ENCODE measurements around the gene ZKSCAN4.
A peak's percentile ranks its signal among the peaks of the same experiment; 100 is the strongest.

Gene ZKSCAN4

DNA sequence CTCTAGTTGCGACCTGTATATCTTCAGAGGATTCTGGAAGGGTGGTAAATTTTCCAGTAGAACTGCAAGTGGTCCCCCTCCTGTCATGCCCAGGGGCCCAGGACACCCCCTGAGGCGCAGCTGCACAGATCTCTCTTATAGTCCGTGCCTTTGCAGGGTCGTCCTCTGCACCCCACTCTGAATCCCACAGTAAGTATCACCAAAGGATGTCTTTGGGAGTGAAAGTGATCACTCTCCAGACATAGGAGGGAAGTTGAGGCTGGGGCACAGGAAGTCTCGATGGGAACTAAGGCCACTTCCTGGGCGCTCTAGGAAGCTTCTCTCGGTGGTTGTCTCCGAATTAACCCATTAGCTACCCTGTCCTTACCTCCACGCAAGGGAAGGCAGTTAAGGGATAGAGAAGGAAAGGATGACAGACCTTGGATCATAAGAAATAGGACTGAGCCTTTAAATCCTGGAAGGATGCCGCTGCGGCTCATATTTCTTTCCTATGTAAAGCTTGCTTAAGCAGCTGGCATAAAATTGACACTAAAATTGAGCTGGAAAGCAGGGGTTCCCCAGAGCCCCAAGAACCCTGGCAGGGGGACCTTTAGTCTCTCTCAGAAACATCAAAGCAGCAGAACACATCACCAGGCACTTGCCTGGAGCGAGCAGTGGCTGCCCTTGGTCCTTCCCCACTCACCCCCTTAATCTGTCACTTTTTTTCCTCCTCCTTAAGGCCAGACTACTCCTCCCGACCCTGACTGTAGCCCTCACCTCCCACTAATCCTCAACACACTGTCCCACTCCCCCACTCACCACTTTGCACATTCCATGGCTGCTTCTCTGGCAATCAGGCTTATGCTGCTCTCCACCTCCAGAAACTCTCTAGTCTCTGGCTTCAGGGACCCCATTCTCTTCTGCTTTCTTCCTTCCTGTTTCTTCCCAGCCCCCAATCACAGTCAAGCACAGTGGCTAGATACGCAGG is at the start of gene ZKSCAN4:
Gene ZKSCAN4 (minus strand): TSS at position 261 of the 967 bp plus-strand sequence. CDS start 289 bp downstream, outside the sequence.
- peak; percentile 85 for DNase-seq

DNA sequence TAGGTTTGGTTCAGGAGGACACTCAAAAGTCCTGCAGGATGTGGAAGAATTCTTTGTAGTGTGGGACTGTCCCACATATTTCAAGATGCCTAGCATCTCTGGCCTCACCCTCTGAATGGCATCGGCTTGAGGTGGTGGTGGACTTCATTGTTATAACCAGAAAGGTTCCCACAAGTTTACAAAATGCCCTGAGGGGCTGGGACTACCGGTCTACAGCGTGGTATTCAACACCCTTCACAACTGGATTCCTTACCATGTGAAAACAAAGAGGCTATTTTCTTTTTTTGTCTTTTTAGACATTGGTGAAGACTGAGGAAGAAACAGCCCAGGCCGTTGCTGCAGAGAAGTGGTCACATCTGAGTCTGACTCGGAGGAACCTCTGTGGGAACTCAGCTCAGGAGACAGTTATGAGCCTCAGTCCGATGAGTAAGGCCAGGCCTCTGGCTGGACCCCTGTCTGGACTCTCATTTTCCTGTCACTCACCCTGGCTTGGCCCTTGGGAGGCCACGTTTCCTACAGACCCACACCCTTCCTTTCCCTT is 44.5 kb upstream of the ZKSCAN4 start:
- DNase-seq = no peak

DNA sequence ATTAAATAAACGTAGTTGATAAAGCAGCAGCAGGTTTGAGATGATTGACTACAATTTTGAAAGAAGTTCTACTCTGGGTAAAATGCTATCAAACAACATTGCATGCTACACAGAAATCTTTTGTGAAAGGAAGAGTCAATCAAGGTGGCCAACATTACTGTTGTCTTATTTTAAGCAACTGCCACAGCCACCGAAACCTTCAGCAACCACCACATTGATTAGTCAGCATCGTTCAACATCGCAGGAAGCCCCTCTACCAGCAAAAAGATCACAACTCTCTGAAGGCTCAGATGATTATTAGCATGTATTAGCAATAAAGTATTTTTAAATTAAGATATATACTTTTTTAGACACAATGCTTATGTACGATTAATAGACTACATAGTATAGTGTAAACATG is 43.3 kb upstream of the ZKSCAN4 start:
- DNase-seq = no peak

DNA sequence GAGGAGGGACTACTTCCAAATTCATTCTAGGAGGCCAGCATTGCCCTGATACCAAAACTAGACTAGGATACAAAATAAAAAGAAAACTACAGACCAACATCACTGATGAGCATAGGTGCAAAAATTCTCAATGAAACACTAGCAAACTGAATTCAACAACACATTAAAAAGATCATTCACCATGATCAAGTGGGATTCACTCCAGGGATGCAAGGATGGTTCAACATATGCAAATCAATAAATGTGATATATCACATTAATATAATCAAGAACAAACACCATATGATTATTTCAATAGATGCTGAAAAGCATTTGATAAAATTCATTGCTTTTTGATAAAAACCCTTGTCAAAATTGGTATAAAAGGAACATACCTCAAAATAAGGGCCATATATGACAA is 39.5 kb upstream of the ZKSCAN4 start:
- DNase-seq = no peak

DNA sequence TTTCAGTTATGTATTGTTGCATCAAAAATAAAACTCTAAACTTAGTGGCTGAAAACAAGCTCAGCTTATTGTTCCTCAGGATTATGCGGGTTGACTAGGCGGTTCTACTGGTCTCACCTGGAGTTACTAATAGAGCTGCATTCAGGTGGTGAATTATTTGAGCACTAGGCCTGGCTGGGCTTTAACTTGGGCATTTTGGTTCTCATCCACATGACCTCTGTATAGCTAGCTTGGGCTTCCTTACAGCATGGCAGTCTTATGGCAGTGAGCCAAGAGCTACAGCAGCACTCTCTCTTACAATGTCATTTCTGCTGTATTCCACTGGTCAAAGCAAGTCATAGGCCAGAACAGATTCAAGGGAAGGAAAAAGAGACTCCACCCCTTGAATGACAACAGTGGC is 30.9 kb upstream of the ZKSCAN4 start:
- no peak for DNase-seq

DNA sequence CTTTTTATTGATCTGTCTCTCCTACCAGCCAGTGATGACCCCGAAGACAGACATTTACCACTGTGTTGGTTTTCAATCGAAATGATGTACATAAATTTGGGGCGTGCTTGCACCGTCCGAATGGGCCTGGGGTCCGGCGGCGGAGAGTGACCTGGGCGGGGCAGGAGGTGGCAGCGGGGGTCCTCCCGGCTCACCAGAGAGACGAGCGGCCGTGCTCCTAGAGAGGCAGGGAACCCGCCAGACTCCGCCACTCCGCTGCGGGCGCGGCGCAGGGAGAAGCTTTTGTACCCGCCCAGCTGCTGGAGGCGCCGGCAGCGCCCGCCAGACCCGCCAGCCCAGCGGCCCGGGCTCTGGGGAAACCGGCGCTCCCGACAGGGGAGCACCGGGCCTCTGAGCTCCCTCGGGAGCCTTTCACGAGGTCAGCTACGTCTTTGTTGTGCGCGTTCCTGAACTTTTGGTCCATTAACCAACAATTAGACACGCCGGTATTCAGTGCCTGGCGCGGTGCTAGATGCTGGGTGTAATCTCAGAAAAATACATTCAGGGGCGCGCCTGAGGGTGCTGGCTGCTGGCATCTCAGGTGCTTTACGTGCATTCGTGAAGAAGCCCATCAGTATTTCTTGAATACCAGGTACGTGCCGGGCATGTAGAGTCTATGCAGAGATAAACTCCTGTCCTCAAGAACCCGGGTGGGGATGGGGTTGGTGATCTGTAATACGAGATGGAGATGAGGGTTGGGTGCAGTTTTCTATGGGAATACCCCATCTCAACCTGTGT is 29.4 kb upstream of the ZKSCAN4 start, which contains the start of gene PGBD1:
Gene PGBD1 (plus strand): TSS at position 285 of the 777 bp plus-strand sequence. CDS start 2,242 bp downstream, outside the sequence.
- DNase-seq = peak; percentile 75

DNA sequence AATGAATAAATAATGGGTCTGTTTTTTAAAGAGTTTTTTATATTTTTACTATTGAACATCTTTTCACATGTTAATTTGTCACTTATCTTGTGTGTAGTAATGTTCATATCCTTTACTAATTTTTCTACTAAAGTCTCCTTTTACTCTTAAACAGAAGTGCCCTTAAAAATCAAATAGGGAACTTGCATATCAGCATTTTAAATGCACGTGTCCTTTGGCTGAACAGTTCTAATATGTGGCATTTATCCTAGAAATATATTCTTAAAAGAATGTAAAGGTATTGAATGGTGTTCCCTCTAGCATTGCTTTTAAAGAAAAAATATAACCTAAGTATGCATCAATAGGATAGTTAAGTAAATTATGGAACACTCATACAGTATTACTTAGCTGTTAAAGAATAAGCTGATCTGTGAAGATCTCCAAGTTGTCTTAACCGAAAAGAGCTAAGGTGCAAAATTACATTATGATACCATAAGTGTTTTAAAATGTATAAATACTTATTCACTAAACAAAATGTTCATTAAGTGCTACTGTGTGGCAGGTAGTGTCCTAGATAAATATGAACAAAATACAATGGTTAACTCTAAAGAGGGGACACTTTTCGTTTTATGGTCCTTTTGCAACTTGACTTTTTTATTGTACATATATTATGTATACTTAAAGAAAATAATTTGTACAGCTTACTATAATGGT is 28.7 kb upstream of the ZKSCAN4 start:
- no peak for DNase-seq

DNA sequence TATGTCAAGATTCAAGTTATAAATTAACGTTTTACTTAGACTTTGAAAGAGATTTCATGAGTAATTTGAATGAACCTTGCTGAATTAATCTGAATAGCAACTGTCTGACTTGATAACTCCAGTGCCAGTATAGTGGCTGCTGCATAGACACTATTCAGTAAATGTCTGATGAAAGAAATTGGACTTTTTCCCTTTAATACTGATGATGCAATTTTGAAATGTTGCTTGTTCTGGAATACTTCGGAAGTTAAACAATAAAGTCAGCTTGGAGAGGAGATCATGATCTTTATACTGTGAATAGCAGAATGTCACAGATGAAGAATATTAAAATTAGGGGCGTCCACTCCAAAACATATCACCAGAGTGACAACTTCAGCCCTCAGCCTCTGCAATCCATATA is 25.7 kb upstream of the ZKSCAN4 start:
- DNase-seq = no peak

DNA sequence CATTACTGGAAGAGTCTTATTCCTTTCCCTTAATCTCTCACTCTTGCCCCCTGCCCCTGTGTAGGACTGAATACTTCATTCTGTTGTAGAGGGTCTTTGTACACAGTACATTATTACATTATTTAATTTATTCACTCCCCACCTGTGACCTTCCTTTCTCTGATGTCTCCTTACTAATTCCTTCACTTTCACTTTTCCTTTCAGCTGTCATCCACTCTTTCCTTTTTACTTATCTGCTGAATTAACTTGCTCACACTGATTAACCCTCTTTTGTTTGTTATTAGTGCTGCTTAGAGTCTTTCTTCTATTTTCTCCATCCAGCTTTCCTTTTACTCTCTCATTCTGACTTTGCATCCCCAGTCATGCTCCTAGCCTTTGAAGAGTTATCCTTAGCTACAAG is 22.8 kb upstream of the ZKSCAN4 start:
- no peak for DNase-seq

DNA sequence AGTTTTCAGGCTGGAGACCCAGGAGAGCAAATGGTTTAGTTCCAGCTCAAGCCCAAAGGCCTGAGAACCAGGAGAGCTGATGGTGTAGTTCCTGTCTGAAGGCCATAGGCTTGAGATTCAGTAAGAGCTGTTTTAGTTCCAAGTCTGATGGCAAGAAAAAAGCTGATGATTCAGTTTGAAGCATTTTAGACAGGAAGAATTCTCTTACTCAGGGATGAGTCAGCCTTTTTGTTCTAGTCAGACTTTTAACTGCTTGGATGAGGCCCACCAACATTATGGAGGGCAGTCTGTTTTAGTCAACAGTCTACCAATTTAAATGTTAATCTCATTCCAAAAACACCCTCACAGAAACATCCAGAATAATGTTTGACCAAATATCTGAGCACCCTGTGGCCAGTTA is 17.4 kb upstream of the ZKSCAN4 start:
- DNase-seq = no peak

DNA sequence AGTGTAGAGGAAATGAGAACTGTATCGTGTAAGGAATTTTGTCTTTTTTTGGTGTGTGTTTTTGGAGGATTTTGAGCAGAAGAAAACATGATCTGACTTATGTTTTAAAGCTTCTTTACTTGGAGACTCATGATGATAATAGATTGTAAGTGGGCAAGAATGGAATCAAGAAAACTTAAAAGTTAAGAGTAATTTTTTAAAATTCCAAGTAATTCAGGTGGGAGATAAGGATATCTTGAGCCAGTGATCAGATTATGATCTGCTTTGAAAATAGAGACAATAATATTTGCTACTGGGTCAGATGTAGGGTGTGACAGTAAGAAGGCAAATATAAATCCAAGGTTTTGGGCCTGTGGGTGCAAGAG is 15.6 kb upstream of the ZKSCAN4 start:
- no peak for DNase-seq

DNA sequence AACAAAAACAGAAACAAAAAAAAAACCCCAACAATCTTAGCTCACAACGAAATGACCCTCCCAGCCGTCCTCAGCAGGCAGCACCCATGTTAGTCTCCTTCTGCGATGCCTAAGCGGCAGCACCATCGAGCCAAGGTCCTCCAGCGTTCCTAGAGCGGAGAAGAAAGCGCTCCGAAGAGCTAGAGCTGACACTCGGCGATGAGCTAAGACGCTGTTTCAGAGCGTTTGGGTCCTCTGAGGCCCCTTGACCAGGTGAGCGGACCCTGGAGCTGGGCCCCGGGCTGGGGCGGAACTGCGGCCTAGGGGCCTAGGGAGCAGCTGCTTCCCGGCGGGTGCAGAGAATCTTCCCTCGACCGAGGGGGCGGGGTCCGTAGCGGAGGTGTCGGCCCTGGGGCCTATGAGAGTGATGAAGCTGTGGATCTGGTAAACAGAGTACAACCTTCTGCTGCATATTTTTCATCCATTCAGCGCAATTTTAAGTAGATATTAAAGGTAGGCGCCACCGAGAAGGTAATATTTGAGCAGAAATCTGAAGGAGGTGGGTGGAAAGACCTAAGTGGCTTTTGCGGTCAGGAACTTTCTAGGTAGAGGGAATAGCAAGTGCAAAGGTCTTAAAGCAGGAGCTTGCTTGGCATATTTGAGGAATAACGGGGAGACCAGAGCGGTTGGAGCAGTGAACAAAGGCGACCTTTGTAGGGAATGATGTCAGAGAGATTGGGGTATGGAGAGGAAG is 15.1 kb upstream of the ZKSCAN4 start, which contains the start of gene ZSCAN26:
Gene ZSCAN26 (plus strand): TSS at position 182 of the 733 bp plus-strand sequence. CDS start 4,777 bp downstream, outside the sequence.
- peak; percentile 93 for DNase-seq

DNA sequence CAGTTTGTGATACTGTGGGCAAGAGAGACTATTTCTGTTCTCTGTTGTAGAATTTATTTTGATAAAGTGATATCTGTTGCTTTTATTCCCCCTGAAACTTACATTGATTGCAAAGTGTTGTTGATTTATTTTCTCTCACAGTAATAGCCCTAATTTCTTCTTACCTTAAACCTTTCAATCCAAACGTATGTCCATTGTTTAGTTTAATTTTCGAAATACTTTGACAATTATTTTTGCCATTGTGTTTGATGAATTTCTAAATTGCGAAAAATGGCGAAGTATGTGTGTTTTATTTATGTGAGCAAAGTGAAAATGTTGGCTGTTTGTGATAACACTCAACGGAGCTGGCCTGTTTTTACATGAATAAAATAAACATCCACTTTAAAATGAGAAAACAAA is 14.5 kb upstream of the ZKSCAN4 start:
- no peak for DNase-seq

DNA sequence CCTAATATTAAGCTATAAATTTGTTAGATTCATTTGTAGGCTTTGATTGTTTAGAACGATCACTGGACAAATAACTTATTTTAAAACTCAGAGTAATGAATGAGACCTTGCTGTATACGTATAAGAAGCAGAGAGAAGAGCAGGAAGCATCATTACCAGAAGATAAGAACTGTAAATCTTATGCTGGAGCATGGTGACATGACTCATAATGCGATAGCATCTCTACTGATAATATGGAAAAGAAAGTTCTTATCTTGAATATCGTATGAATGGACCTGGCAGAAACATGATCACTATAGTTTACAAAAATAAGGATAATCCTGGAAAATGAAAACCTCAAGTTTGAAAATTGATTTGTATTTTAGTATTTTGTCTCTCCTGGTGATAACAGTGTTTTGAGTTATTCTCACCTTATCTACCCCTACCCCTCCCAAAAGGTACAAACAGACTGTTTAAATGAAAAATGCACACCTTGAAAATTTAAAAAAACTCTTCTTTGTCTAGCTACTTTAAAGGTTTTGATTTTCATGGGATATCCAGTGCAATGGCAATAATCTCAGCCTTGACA is 12.8 kb upstream of the ZKSCAN4 start:
- DNase-seq = no peak

DNA sequence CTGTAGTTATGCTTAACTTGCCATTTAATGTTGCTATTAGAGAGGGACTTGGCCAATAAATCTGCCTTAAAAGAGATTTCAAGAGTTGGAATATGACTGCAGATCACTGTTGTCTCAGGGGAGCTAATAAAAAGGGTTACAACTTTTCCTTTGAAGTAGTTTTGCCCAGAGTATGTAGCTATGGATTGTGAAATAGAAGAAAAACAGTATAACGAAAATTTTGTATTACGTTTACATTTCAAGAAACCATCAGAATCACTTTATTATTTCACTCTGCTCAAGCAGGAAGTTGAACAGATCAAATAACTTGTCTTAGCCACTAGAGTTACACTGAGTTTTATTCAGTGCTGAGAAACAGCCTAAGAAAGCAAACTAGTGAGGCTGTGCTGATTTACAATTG is 11.9 kb upstream of the ZKSCAN4 start:
- no peak for DNase-seq

DNA sequence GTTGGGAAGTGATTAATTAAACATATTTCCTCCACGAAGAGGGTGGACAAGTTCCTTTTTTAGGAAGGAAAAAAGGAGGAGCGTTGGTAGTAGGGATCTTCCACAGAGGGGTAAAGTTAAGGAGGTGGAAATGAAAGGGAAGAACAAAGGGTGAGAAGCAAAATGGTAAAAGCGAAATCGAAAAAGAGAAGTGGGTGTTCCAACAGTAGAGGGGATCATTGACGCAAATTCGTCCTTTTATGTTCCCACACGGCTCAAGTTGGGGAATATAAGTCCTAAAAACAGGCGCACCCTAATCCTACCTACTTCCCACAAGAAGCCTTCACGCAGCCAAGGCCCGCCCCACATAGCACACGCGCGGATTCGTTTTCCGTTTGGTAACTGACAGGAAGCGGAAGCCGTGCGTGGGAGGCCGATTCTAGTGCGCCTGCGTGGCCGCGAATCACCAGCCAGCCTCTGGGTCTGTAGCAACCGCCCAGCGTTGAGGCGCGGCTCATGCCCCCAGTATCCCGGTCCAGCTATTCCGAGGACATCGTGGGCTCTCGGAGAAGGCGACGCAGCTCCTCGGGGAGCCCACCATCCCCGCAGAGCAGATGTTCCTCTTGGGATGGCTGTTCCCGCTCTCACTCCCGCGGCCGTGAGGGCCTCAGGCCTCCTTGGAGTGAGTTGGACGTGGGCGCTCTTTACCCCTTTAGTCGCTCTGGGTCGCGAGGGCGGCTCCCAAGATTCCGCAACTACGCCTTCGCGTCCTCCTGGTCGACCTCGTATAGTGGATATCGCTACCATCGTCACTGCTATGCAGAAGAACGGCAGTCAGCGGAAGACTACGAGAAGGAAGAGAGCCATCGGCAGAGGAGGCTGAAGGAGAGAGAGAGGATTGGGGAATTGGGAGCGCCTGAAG is 7.1 kb upstream of the ZKSCAN4 start, which contains the start of gene NKAPL:
Gene NKAPL (plus strand): TSS at position 421 of the 901 bp plus-strand sequence. CDS start 75 bp downstream, at position 496.
- DNase-seq = no peak

DNA sequence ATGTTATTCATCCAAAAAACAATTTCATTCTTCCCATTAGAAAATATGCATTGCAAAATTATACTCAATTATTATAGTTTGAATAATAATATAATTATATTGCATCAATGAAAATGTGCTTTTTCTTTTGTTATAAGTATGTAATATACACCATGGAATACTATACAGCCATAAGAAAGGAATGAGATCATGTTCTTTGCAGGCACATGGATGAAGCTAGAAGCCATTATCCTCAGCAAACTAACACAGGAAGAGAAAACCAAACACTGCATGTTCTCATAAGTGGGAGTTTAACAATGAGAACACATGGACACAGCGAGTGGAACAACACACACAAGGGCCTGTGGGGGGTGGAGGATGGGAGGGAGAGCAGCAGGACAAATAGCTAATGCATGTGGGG is 5.0 kb upstream of the ZKSCAN4 start:
- DNase-seq = no peak

DNA sequence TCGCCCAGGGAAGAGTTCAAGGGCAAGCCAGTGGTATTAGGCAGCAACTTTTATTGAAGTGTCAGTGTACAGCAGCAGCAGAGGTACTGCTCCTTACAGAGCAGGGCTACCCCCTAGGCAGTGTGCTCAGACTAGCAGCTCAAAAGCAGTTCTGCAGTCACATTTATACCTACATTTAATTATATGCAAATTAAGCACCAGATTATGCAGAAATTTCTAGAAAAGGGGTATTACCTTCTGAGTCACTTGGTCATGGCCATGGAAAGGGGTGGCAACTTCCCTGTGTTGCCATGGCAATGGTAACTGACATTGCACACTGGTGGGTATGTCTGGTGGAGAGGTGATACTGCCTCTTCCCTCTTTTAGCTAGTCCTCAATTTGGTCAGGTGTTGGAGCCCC is 2.1 kb upstream of the ZKSCAN4 start:
- no peak for DNase-seq

DNA sequence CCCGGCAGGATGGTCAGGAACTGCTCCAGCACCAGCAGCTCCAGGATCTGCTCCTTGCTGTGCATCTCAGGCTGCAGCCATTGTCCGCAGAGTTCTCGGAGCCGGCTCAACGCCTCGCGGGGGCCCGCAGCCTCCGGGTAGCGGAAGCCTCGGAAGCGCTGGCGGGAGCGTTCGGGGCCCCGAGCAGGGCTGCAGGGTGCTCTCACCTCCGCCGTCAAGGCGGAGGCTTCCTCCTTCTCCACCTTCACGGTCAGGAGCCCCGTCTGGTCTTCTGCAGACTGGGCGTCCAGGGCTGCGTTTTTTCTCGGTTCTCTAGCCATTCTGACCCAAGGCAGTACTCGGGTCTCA is 434 bp downstream of the ZKSCAN4 start:
- no peak for DNase-seq

DNA sequence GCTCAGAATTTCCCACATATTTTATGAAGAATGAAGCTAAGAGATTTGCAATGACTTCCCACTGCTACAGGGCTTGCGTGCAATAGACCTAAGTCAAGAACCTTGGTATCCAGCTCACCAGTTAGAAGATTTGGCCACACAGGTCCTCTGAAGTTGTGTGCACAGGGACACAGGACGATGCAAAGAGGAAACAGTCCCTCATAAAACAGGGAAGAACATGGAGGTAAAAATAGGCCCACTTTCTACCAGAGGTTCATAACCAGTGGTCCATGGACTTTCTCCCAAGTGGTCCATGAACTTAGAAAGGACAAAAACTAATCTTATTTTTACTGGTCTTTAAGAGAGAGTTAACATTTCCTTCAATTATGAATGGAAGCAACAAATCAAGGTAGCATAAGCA is 1.3 kb downstream of the ZKSCAN4 start:
- no peak for DNase-seq

DNA sequence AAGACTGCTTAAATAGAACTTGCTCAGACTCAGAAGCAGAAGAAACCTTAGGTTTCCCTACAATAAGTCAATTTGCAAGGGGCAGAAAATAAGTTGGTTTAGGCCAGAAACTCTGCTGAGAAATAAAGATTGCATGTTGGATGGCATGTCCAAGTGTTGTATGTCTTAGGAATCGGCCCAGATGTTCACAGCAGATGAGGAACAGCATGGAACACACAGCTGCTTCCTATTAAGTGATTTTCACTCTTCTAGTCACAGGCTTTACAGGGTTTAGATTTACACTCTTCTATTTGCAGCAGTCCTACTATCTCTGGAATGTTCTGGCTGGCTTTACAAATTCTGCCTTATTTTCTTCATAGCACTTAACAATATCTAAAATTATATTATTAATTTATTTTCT is 3.2 kb downstream of the ZKSCAN4 start:
- no peak for DNase-seq

Measured in DMS79 treated with DMSO at 0.1 percent for 48 hours (cell line).